HEK293T (cell line): ENCODE results near the gene PAFAH1B2.

Experiments
- BHLHE40 ChIP-seq: fragments of 450-650 bp; IDR thresholded peaks from 2 replicates; pipeline ENCODE4 v1.6.1; 2016; ENCODE audit warnings: mild to moderate bottlenecking, moderate library complexity, borderline replicate concordance
- ELF4 ChIP-seq: fragments of 450-650 bp; IDR thresholded peaks from 2 replicates; pipeline ENCODE4 v1.6.1; 2017; ENCODE audit warnings: antibody characterized with exemption
- FOXA1 ChIP-seq: fragments of 450-650 bp; IDR thresholded peaks from 2 replicates; pipeline ENCODE4 v1.6.1; 2016; ENCODE audit warnings: mild to moderate bottlenecking
- FOXM1 ChIP-seq: fragments of 450-650 bp; IDR thresholded peaks from 2 replicates; pipeline ENCODE4 v1.6.1; 2017; ENCODE audit warnings: mild to moderate bottlenecking, borderline replicate concordance
- NFRKB ChIP-seq: fragments of 450-650 bp; IDR thresholded peaks from 2 replicates; pipeline ENCODE4 v1.6.1; 2016; ENCODE audit warnings: mild to moderate bottlenecking, moderate library complexity
- PKNOX1 ChIP-seq: fragments of 450-650 bp; IDR thresholded peaks from 2 replicates; pipeline ENCODE4 v1.6.1; 2016
- SP1 ChIP-seq: fragments of 450-650 bp; IDR thresholded peaks from 2 replicates; pipeline ENCODE4 v1.6.1; 2017
- SUZ12 ChIP-seq: fragments of 450-650 bp; IDR thresholded peaks from 2 replicates; pipeline ENCODE4 v1.6.1; 2016; ENCODE audit warnings: mild to moderate bottlenecking

- no peak for TF ChIP-seq SUZ12
- no peak for TF ChIP-seq FOXM1
- no peak for TF ChIP-seq ELF4
- no peak for TF ChIP-seq FOXA1
- TF ChIP-seq NFRKB = no peak
- TF ChIP-seq SP1 = no peak
- no peak for TF ChIP-seq BHLHE40
- TF ChIP-seq PKNOX1 = no peak
These were observed 22.4 kb downstream of the PAFAH1B2 start for GRCh38 chr11:117166491-117166890.
